Right lobe of liver (tissue), 6 donors: ENCODE data around the gene MYPN. TPM values are rescaled to one million over a fixed set of nuclear protein-coding genes. Genes with fewer than 3 reads are reported as not detected.

Experiments used
- ATAC-seq, 4 donors: fragments of 200-7000 bp; cut with Tn5 transposase; one replicate each; pipeline ENCODE4 v1.9.1; 2020; ENCODE audit warnings: mild to moderate bottlenecking in 4 of 4, moderate library complexity in 4 of 4
- DNase-seq, 3 donors: peaks; one replicate each; pipeline ENCODE4 v3.0.0-alpha.2; 2020
- H3K27ac ChIP-seq, 3 donors: fragments of 200-600 bp; one replicate each; pipeline ENCODE4 v1.8.0; 2022
- H3K27me3 ChIP-seq, 2 donors: fragments of 200-600 bp; one replicate each; pipeline ENCODE4 v1.8.0; 2022
- H3K36me3 ChIP-seq, 4 donors: fragments of 200-600 bp; sonication (generic) in 1 of 4; one replicate each; pipeline versions ENCODE4 v1.5.1 to v1.8.0; 2017 to 2022; ENCODE audit warnings: control low read depth in 1 of 4
- H3K4me1 ChIP-seq, 4 donors: fragments of 200-600 bp; sonication (generic) in 1 of 4; one replicate each; pipeline versions ENCODE4 v1.5.1 to v1.8.0; 2017 to 2022; ENCODE audit warnings: control low read depth in 1 of 4
- H3K4me3 ChIP-seq, 3 donors: fragments of 200-600 bp; one replicate each; pipeline ENCODE4 v1.8.0; 2022
- H3K9me3 ChIP-seq, 4 donors: fragments of 200-600 bp; sonication (generic) in 1 of 4; one replicate each; pipeline versions ENCODE4 v1.5.1 to v1.8.0; 2017 to 2022; ENCODE audit warnings: control low read depth in 1 of 4
- CTCF ChIP-seq, 4 donors: fragments of 200-600 bp in 3 of 4; fragments of 450-650 bp in 1 of 4; IDR thresholded peaks; one replicate each; pipeline versions ENCODE4 v1.5.1 to v1.8.0; 2016 to 2022; ENCODE audit warnings: antibody characterized with exemption in 4 of 4, mild to moderate bottlenecking in 2 of 4
- POLR2A ChIP-seq: fragments of 450-650 bp; IDR thresholded peaks from one replicate; pipeline ENCODE4 v1.6.1; 2017; ENCODE audit warnings: antibody characterized with exemption, mild to moderate bottlenecking
- WGBS: methylation state at CpG from one replicate; pipeline ENCODE4 v1.1.6; 2018; ENCODE audit warnings: low coverage, low lambda C conversion rate; ENCODE audit not compliant: insufficient coverage; ENCODE audit errors: missing lambda C conversion rate; 5-methylcytosine and 5-hydroxymethylcytosine counted together
- intact Hi-C, 2 donors: fragments of 100-400 bp; cut with DNase I; formaldehyde crosslinking; loops; one replicate each; pipeline versions ENCODE4 v1.11.2 to v1.14.1; 2022
- total RNA-seq, 6 experiments: library from RNA; depleted of rRNA in 2 of 6; stranded (reverse); fragments of >200 nt in 2 of 6; fragmentation: NEBNext Ultra II Directional in 3 of 6; extraction: Animal tissue kit (Norgen Biotek cat#: 25700) in 3 of 6; gene quantifications; one replicate each; pipeline versions ENCODE4 v1.1.0 to v1.2.4, GENCODE V29; 2016 to 2023
- donor health status: DM: no; HTN: yes; CAD: no.
- donor health status: DM: no; HTN: no; CAD: no.
- donor health status: DM: no; HTN: no; CAD: no.
- donor health status: DM: no; HTN: yes; CAD: no.
- donor health status: DM: no; HTN: yes; CAD: no.

MYPN gene
- total RNA-seq, 6 experiments from 2014 or later, result 0.07 to 0.31 (median 0.10) TPM; not detected in 2

DNA sequence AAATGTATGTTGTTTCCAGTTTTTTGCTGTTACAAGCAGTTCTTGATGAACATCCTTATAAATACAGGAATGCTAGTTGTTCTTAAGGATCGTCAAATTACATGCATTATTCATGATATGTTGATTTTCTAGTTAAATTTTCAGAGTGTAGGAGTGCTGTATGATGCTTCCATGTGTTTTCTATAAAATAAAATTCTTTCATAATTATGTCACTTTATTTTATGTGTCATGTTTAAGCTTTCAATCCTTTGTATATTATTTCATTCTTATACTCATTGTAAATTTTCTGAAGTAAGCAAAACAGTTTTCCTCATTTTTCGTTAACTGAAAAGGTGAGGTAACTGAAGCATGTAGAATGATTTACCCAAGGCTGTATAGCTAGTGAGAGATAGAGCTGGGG lies 16.8 kb upstream of the MYPN start:
- Histone ChIP-seq H3K9me3 (no peaks in the 10 kb centered on the region), H3K27me3 (no peaks in the 10 kb centered on the region), H3K4me3 (no peak overlapping the region), H3K27ac (no peak overlapping the region), H3K36me3 (no peaks in the 10 kb centered on the region), H3K4me1 (peaks cover 0 to 4% (median 0%) of the 10 kb centered on the region in 4 donors)
- intact Hi-C loops, result no loop called here
- WGBS, result 100% methylated on average over 2 of the region's 2 CpGs
- TF ChIP-seq POLR2A (no peak), CTCF (IDR thresholded peaks at IDR 0.05) (no peak)
- DNase-seq (no peak), ATAC-seq (no peak)

- Histone ChIP-seq H3K36me3 (no peaks in the 10 kb centered on the region), H3K27ac (no peak overlapping the region), H3K27me3 (no peaks in the 10 kb centered on the region), H3K4me3 (no peak overlapping the region), H3K4me1 (no peaks in the 10 kb centered on the region), H3K9me3 (no peaks in the 10 kb centered on the region)
- intact Hi-C loops, result no loop called here
- DNase-seq (no peak), ATAC-seq (no peak)
- 83% methylated on average over 2 of the region's 2 CpGs for WGBS
- TF ChIP-seq CTCF (IDR thresholded peaks at IDR 0.05) (no peak), POLR2A (no peak)
These were observed 14.1 kb upstream of the MYPN start for GRCh38 chr10:68095153-68095552.

DNA sequence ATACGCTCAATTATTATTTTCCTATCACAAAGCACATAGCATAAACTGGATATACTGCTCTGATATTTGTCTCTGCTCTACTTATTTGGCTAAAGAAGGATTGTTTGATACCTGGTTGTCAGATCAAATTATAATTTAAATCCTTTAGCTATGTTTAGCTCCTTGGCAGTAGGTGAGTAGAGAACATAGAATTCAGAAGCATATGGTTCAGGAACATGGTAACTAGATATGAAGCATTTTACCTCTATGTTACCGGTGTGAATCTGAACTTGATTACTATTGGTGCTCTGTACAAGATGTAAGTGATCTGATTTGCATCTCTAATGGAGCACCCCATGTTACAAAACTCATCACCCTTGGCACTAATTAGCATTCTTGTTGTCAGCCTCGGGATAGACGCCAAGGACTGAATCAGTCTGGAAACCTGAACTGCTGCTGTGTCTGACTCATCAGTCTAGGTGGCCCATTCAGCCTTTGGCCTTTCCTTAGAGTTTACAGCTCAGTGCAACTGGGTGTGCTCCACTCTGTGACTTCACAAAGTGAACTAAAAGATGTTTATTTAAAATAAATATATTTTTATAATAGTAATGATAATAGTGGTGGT lies 12.3 kb upstream of the MYPN start:
- intact Hi-C loops, result no loop called here
- no peak overlapping the region for H3K4me3 ChIP-seq
- H3K4me1 ChIP-seq, result no peaks in the 10 kb centered on the region
- no peak overlapping the region for H3K27ac ChIP-seq
- DNase-seq (peak in 1 of 3 donors; percentile 50), ATAC-seq (peak in 3 of 4 donors; percentile 49 to 99 (median 63))
- 57% methylated on average over 4 of the region's 4 CpGs for WGBS
- no peaks in the 10 kb centered on the region for H3K9me3 ChIP-seq
- no peaks in the 10 kb centered on the region for H3K36me3 ChIP-seq
- TF ChIP-seq CTCF (IDR thresholded peaks at IDR 0.05), result no peak
- H3K27me3 ChIP-seq, result no peaks in the 10 kb centered on the region

- ATAC-seq (no peak), DNase-seq (no peak)
- Histone ChIP-seq H3K27me3 (no peaks in the 10 kb centered on the region), H3K4me1 (no peaks in the 10 kb centered on the region), H3K9me3 (no peaks in the 10 kb centered on the region), H3K36me3 (no peaks in the 10 kb centered on the region), H3K27ac (no peak overlapping the region), H3K4me3 (no peak overlapping the region)
- WGBS, result 90% methylated on average over 3 of the region's 3 CpGs
- TF ChIP-seq POLR2A, result no peak
- no peak for TF ChIP-seq CTCF (IDR thresholded peaks at IDR 0.05)
- intact Hi-C loops, result no loop called here
These were observed 9.6 kb upstream of the MYPN start for GRCh38 chr10:68099736-68100135.

GRCh38 chr10:68101066-68101465 lies 8.2 kb upstream of the MYPN start:
- Histone ChIP-seq H3K4me1 (no peaks in the 10 kb centered on the region), H3K36me3 (no peaks in the 10 kb centered on the region), H3K27me3 (no peaks in the 10 kb centered on the region), H3K9me3 (no peaks in the 10 kb centered on the region), H3K4me3 (no peak overlapping the region), H3K27ac (no peak overlapping the region)
- TF ChIP-seq CTCF (IDR thresholded peaks at IDR 0.05), result no peak
- no peak for TF ChIP-seq POLR2A
- intact Hi-C loops, result no loop called here
- DNase-seq, result no peak
- no peak for ATAC-seq
- 88% methylated on average over 2 of the region's 2 CpGs for WGBS
